Loucy (cell line): ENCODE measurements around the gene VEZF1.

Experiments used
- H2AFZ ChIP-seq: fragments of 200-600 bp; sonication (generic); 2 replicates; pipeline ENCODE4 v1.6.0; 2016; ENCODE audit warnings: antibody characterized with exemption, mild to moderate bottlenecking, low read length, moderate library complexity
- H3F3A ChIP-seq: fragments of 200-600 bp; 2 replicates; pipeline ENCODE4 v1.6.0; 2016; ENCODE audit warnings: antibody characterized with exemption, low read depth, mild to moderate bottlenecking
- H3K27me3 ChIP-seq: fragments of 200-600 bp; sonication (generic); 2 replicates; pipeline ENCODE4 v1.6.1; 2014; ENCODE audit warnings: low read length, mild to moderate bottlenecking; ENCODE audit not compliant: insufficient read depth, poor library complexity, severe bottlenecking
- H3K36me3 ChIP-seq: fragments of 200-600 bp; sonication (generic); 2 replicates; pipeline ENCODE4 v1.6.1; 2016; ENCODE audit warnings: low read length; ENCODE audit not compliant: insufficient read depth
- H3K4me1 ChIP-seq: fragments of 200-600 bp; sonication (generic); 2 replicates; pipeline ENCODE4 v1.5.1; 2014; ENCODE audit warnings: low read length, mild to moderate bottlenecking; ENCODE audit not compliant: insufficient read depth, poor library complexity, severe bottlenecking
- H3K4me2 ChIP-seq: fragments of 200-600 bp; sonication (generic); 2 replicates; pipeline ENCODE4 v1.6.0; 2014; ENCODE audit warnings: antibody characterized with exemption, low read length, low read depth, mild to moderate bottlenecking; ENCODE audit not compliant: poor library complexity, severe bottlenecking
- H3K4me3 ChIP-seq: fragments of 200-600 bp; sonication (generic); 2 replicates; pipeline ENCODE4 v1.5.1; 2014; ENCODE audit warnings: low read length, mild to moderate bottlenecking, mixed read lengths; ENCODE audit not compliant: poor library complexity, severe bottlenecking
- H3K79me2 ChIP-seq: fragments of 200-600 bp; sonication (generic); 2 replicates; pipeline ENCODE4 v1.6.1; 2014; ENCODE audit warnings: low read length; ENCODE audit not compliant: insufficient read depth
- H3K9ac ChIP-seq: fragments of 200-600 bp; sonication (generic); 2 replicates; pipeline ENCODE4 v1.6.0; 2014; ENCODE audit warnings: mild to moderate bottlenecking, low read depth, low read length, moderate library complexity; ENCODE audit not compliant: poor library complexity, severe bottlenecking
- H3K9me2 ChIP-seq: fragments of 200-600 bp; sonication (generic); replicated peaks from 2 replicates; pipeline ENCODE4 v1.6.1; 2016; ENCODE audit warnings: low read depth, low read length, mixed read lengths
- H3K9me3 ChIP-seq: fragments of 200-600 bp; sonication (generic); 2 replicates; pipeline ENCODE4 v1.6.1; 2014; ENCODE audit warnings: mild to moderate bottlenecking, antibody characterized with exemption, low read length, low read depth; ENCODE audit not compliant: insufficient read depth
- H4K20me1 ChIP-seq: fragments of 200-600 bp; sonication (generic); 2 replicates; pipeline ENCODE4 v1.6.0; 2014; ENCODE audit warnings: antibody characterized with exemption, low read length, mild to moderate bottlenecking; ENCODE audit not compliant: insufficient read depth, poor library complexity, severe bottlenecking
- CTCF ChIP-seq: fragments of 200-600 bp; sonication (generic); conservative IDR thresholded peaks from 2 replicates; pipeline ENCODE4 v1.5.1; 2014; ENCODE audit warnings: mild to moderate bottlenecking, antibody characterized with exemption, low read length
- EZH2phosphoT487 ChIP-seq: fragments of 200-600 bp; IDR thresholded peaks from 2 replicates; pipeline ENCODE4 v1.6.1; 2018; ENCODE audit warnings: antibody characterized with exemption, mild to moderate bottlenecking, moderate library complexity, borderline replicate concordance

Gene VEZF1

GRCh38 chr17:58001461-58002124, 13.5 kb upstream of the VEZF1 start:
- no peaks in the 10 kb centered on the region for H3K9me3 ChIP-seq
- H3K4me1 ChIP-seq, result peaks cover 52% of the 10 kb centered on the region
- peaks cover 82% of the 10 kb centered on the region for H3K79me2 ChIP-seq
- peak overlapping the region; percentile 98 for H3K4me2 ChIP-seq
- H3K9ac ChIP-seq, result peak overlapping the region; percentile 100
- peaks cover 75% of the 10 kb centered on the region for H4K20me1 ChIP-seq
- H3F3A ChIP-seq, result peaks cover 23% of the 10 kb centered on the region
- no peak overlapping the region for H2AFZ ChIP-seq
- peaks cover 2% of the 10 kb centered on the region for H3K27me3 ChIP-seq
- no peaks in the 10 kb centered on the region for H3K9me2 ChIP-seq
- H3K36me3 ChIP-seq, result peaks cover 77% of the 10 kb centered on the region
- H3K4me3 ChIP-seq, result peak overlapping the region; percentile 89
- no peak for TF ChIP-seq CTCF
- TF ChIP-seq EZH2phosphoT487, result no peak

- peaks cover 23% of the 10 kb centered on the region for H3F3A ChIP-seq
- H3K36me3 ChIP-seq, result peaks cover 61% of the 10 kb centered on the region
These were observed 11.5 kb upstream of the VEZF1 start for GRCh38 chr17:57999496-58000017.

GRCh38 chr17:57999010-57999495, 11.0 kb upstream of the VEZF1 start:
- H3K9me2 ChIP-seq, result no peaks in the 10 kb centered on the region
- H3K9ac ChIP-seq, result no peak overlapping the region
- no peak for TF ChIP-seq CTCF
- no peak for TF ChIP-seq EZH2phosphoT487
- peaks cover 49% of the 10 kb centered on the region for H4K20me1 ChIP-seq
- H3F3A ChIP-seq, result peaks cover 23% of the 10 kb centered on the region
- H3K36me3 ChIP-seq, result peaks cover 56% of the 10 kb centered on the region
- H3K27me3 ChIP-seq, result no peaks in the 10 kb centered on the region
- H3K9me3 ChIP-seq, result no peaks in the 10 kb centered on the region
- peak overlapping the region; percentile 29 for H3K4me2 ChIP-seq
- peaks cover 56% of the 10 kb centered on the region for H3K79me2 ChIP-seq
- no peak overlapping the region for H2AFZ ChIP-seq
- peaks cover 38% of the 10 kb centered on the region for H3K4me1 ChIP-seq
- H3K4me3 ChIP-seq, result no peak overlapping the region

More at GRCh38 chr17:57999496-58000017, 11.5 kb upstream of the VEZF1 start:
- Histone ChIP-seq H3K4me1 (peaks cover 40% of the 10 kb centered on the region), H3K9ac (no peak overlapping the region), H3K9me3 (no peaks in the 10 kb centered on the region), H2AFZ (no peak overlapping the region), H4K20me1 (peaks cover 54% of the 10 kb centered on the region), H3K79me2 (peaks cover 61% of the 10 kb centered on the region), H3K27me3 (no peaks in the 10 kb centered on the region), H3K9me2 (no peaks in the 10 kb centered on the region), H3K4me3 (no peak overlapping the region), H3K4me2 (peak overlapping the region; percentile 98)
- TF ChIP-seq CTCF (peak; percentile 97), EZH2phosphoT487 (no peak)
